ENCODE data around the gene FALEC. TPM values are rescaled to one million over a fixed set of nuclear protein-coding genes. Genes with fewer than 3 reads are reported as not detected.

Gene FALEC
- total and polyA plus RNA-seq, 4 donors: 1.2 to 1.6 (median 1.4) TPM; not detected in 1

DNA sequence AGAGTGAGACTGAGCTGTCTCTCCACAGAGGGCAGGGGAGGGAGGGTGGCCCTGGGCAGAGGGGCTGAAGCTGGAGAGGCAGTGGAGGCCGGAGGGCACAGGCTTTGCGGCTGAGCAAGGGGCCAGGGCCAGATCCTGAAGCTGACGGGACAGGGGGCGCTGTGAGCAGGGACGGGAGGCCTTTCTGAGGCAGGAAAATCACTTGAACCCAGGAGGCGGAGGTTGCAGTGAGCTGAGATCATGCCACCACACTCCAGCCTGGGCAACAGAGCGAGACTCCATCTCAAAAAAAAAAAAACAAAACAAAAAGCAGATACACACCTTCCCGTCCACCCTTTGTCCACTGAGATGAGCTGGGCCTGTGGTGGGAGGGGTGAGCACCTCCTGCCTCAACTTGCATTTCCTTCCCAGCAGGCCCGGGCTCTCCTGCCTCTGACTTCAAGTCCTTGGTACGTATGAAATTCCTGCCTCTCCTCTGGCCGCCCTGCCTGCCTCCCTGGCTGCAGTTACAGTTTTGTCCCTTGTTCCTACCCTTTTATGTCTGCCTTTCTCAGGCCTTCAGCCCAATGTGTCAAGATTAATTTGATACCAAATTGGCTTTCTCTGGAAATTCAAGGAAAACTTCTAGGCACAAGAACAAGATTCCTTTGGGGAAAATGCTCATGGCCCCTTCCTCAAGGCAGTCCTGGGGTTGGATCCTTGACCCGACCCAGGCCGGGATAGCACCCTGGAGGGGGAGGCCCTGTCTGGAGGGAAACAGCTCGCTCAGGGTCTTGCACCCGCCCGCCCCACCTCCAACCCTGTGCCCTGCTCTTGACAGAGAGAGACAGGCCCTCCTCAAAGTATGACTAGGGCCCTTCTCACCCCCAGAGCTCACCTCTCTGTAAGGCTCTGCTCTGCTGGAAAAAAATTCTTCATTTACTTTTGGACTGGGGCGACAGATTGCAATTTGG is 22.5 kb downstream of the FALEC start:
- Histone ChIP-seq H3K27me3 (ENCODE audit: control insufficient read depth, insufficient read depth, low read length) (no peaks in the 10 kb centered on the region), H3K4me3 (ENCODE audit: low read depth, low read length) (no peak overlapping the region), H3K9me3 (ENCODE audit: control insufficient read depth, insufficient read depth, low read length) (no peaks in the 10 kb centered on the region), H3K4me1 (ENCODE audit: control insufficient read depth, insufficient read depth, low read length) (peaks cover 13% of the 10 kb centered on the region), H3K27ac (ENCODE audit: low read depth, low read length) (peak overlapping the region; percentile 74), H3K36me3 (ENCODE audit: control insufficient read depth, insufficient read depth, low read length) (peaks cover 3% of the 10 kb centered on the region)
- 76% methylated on average over 13 of the region's 17 CpGs for WGBS (ENCODE audit: insufficient coverage)
- DNase-seq (ENCODE audit: low read depth in 4 of 6, low spot score in 6 of 6): no peak

- Histone ChIP-seq H3K27ac (ENCODE audit: low read depth, low read length) (no peak overlapping the region), H3K4me1 (ENCODE audit: control insufficient read depth, insufficient read depth, low read length) (peaks cover 8% of the 10 kb centered on the region), H3K36me3 (ENCODE audit: control insufficient read depth, insufficient read depth, low read length) (no peaks in the 10 kb centered on the region), H3K27me3 (ENCODE audit: control insufficient read depth, insufficient read depth, low read length) (peaks cover 4% of the 10 kb centered on the region), H3K9me3 (ENCODE audit: control insufficient read depth, insufficient read depth, low read length) (no peaks in the 10 kb centered on the region), H3K4me3 (ENCODE audit: low read depth, low read length) (no peak overlapping the region)
- peak in 1 of 6 donors; percentile 64 for DNase-seq (ENCODE audit: low read depth in 4 of 6, low spot score in 6 of 6)
- 37% methylated on average over 8 of the region's 13 CpGs for WGBS (ENCODE audit: insufficient coverage)
Observed at GRCh38 chr1:150543500-150544143, 28.1 kb downstream of the FALEC start.

- H3K27ac ChIP-seq (ENCODE audit: low read depth, low read length): no peak overlapping the region
- peaks cover 5% of the 10 kb centered on the region for H3K27me3 ChIP-seq (ENCODE audit: control insufficient read depth, insufficient read depth, low read length)
Observed at GRCh38 chr1:150544204-150544603, 28.7 kb downstream of the FALEC start.

GRCh38 chr1:150545486-150546032 is 30.0 kb downstream of the FALEC start:
- peaks cover 8% of the 10 kb centered on the region for H3K27me3 ChIP-seq (ENCODE audit: control insufficient read depth, insufficient read depth, low read length)
- no peak overlapping the region for H3K4me3 ChIP-seq (ENCODE audit: low read depth, low read length)
- H3K4me1 ChIP-seq (ENCODE audit: control insufficient read depth, insufficient read depth, low read length): peaks cover 24% of the 10 kb centered on the region
- H3K9me3 ChIP-seq (ENCODE audit: control insufficient read depth, insufficient read depth, low read length): no peaks in the 10 kb centered on the region
- WGBS (ENCODE audit: insufficient coverage): no CpG with 5 or more reads among the region's 6 CpGs
- no peaks in the 10 kb centered on the region for H3K36me3 ChIP-seq (ENCODE audit: control insufficient read depth, insufficient read depth, low read length)
- no peak for DNase-seq (ENCODE audit: low read depth in 4 of 6, low spot score in 6 of 6)
- no peak overlapping the region for H3K27ac ChIP-seq (ENCODE audit: low read depth, low read length)

More at GRCh38 chr1:150544204-150544603, 28.7 kb downstream of the FALEC start:
- DNase-seq (ENCODE audit: low read depth in 4 of 6, low spot score in 6 of 6): peak in 1 of 6 donors; percentile 15
- Histone ChIP-seq H3K36me3 (ENCODE audit: control insufficient read depth, insufficient read depth, low read length) (no peaks in the 10 kb centered on the region), H3K9me3 (ENCODE audit: control insufficient read depth, insufficient read depth, low read length) (no peaks in the 10 kb centered on the region), H3K4me1 (ENCODE audit: control insufficient read depth, insufficient read depth, low read length) (peaks cover 12% of the 10 kb centered on the region), H3K4me3 (ENCODE audit: low read depth, low read length) (no peak overlapping the region)
- WGBS (ENCODE audit: insufficient coverage): no CpG with 5 or more reads among the region's 3 CpGs

- no peak for DNase-seq (ENCODE audit: low read depth in 4 of 6, low spot score in 6 of 6)
- H3K27me3 ChIP-seq (ENCODE audit: control insufficient read depth, insufficient read depth, low read length): peaks cover 8% of the 10 kb centered on the region
- H3K4me3 ChIP-seq (ENCODE audit: low read depth, low read length): no peak overlapping the region
- no peak overlapping the region for H3K27ac ChIP-seq (ENCODE audit: low read depth, low read length)
- H3K36me3 ChIP-seq (ENCODE audit: control insufficient read depth, insufficient read depth, low read length): no peaks in the 10 kb centered on the region
- no peaks in the 10 kb centered on the region for H3K9me3 ChIP-seq (ENCODE audit: control insufficient read depth, insufficient read depth, low read length)
- H3K4me1 ChIP-seq (ENCODE audit: control insufficient read depth, insufficient read depth, low read length): peaks cover 27% of the 10 kb centered on the region
- WGBS (ENCODE audit: insufficient coverage): 92% methylated on average over 11 of the region's 16 CpGs
Observed at GRCh38 chr1:150546294-150546937, 30.9 kb downstream of the FALEC start.

GRCh38 chr1:150548324-150548631 is 32.7 kb downstream of the FALEC start:
- H3K4me1 ChIP-seq (ENCODE audit: control insufficient read depth, insufficient read depth, low read length): peaks cover 40% of the 10 kb centered on the region
- peak overlapping the region; percentile 44 for H3K4me3 ChIP-seq (ENCODE audit: low read depth, low read length)
- peaks cover 8% of the 10 kb centered on the region for H3K27me3 ChIP-seq (ENCODE audit: control insufficient read depth, insufficient read depth, low read length)
- no peak for DNase-seq (ENCODE audit: low read depth in 4 of 6, low spot score in 6 of 6)
- peaks cover 2% of the 10 kb centered on the region for H3K36me3 ChIP-seq (ENCODE audit: control insufficient read depth, insufficient read depth, low read length)
- H3K9me3 ChIP-seq (ENCODE audit: control insufficient read depth, insufficient read depth, low read length): no peaks in the 10 kb centered on the region
- no CpG with 5 or more reads among the region's 4 CpGs for WGBS (ENCODE audit: insufficient coverage)
- H3K27ac ChIP-seq (ENCODE audit: low read depth, low read length): no peak overlapping the region

GRCh38 chr1:150548632-150549495 is 33.3 kb downstream of the FALEC start, which contains the start of gene ADAMTSL4:
Gene ADAMTSL4 (plus strand): TSS chr1:150549408. CDS start chr1:150552289, 2,881 bp downstream.
- DNase-seq (ENCODE audit: low read depth in 4 of 6, low spot score in 6 of 6): peak in 2 of 6 donors; percentile 40 to 65
- H3K27me3 ChIP-seq (ENCODE audit: control insufficient read depth, insufficient read depth, low read length): peaks cover 8% of the 10 kb centered on the region
- WGBS (ENCODE audit: insufficient coverage): under 1% methylated on average over 91 of the region's 91 CpGs
- H3K27ac ChIP-seq (ENCODE audit: low read depth, low read length): peak within 1 kb of the TSS; percentile 52
- H3K4me3 ChIP-seq (ENCODE audit: low read depth, low read length): peak within 1 kb of the TSS; percentile 44
- H3K9me3 ChIP-seq (ENCODE audit: control insufficient read depth, insufficient read depth, low read length): no peaks in the 10 kb centered on the region
- peaks cover 8% of the 10 kb centered on the region for H3K36me3 ChIP-seq (ENCODE audit: control insufficient read depth, insufficient read depth, low read length)
- H3K4me1 ChIP-seq (ENCODE audit: control insufficient read depth, insufficient read depth, low read length): peaks cover 38% of the 10 kb centered on the region

DNA sequence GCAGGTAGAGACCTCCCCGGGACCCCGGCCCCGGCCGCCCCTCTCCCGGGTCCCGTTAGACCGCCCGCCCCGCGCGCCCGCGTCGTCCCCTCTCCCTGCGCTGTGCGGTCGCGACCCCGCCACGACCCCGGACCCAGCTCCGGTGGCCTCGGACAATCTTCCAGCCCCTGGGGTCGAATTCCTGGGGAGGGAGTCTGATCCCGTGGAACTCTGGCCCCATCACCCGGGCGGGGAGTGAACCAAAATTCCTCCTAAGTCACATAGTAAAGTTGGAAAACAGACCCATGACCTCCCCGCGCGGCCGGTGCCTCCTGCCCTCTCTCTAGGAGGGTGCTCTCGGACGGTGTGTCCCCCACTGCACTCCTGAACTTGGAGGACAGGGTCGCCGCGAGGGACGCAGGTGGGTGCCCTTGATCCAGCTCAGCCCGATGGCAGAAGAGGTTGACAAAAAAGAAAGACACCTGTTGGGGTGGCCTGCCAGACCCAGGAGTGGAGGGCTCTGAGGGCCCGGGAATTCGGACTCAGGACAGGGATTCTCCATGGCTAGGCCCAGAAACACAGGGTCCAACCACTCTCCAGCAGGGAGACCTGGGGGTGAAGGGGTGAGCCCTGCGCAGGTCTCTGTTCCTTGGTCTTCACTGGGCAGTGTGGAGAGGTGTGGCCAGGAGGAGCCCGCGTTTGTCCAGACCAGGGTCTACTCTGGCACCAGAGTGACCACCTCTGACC is 34.1 kb downstream of the FALEC start:
- Histone ChIP-seq H3K4me1 (ENCODE audit: control insufficient read depth, insufficient read depth, low read length) (peaks cover 37% of the 10 kb centered on the region), H3K36me3 (ENCODE audit: control insufficient read depth, insufficient read depth, low read length) (peaks cover 16% of the 10 kb centered on the region), H3K4me3 (ENCODE audit: low read depth, low read length) (peak overlapping the region; percentile 27), H3K27ac (ENCODE audit: low read depth, low read length) (peak overlapping the region; percentile 52), H3K9me3 (ENCODE audit: control insufficient read depth, insufficient read depth, low read length) (no peaks in the 10 kb centered on the region), H3K27me3 (ENCODE audit: control insufficient read depth, insufficient read depth, low read length) (peaks cover 8% of the 10 kb centered on the region)
- DNase-seq (ENCODE audit: low read depth in 4 of 6, low spot score in 6 of 6): no peak
- WGBS (ENCODE audit: insufficient coverage): 19% methylated on average over 43 of the region's 43 CpGs

Measured in spinal cord (tissue), 10 donors.